ENCODE data around the gene SLC12A8.

Gene SLC12A8

GRCh38 chr3:125214738-125215137 lies 2.2 kb upstream of the SLC12A8 start:
- DNase-seq (ENCODE audit: low read depth) = no peak

GRCh38 chr3:125213946-125214542 lies 1.5 kb upstream of the SLC12A8 start:
- DNase-seq (ENCODE audit: low read depth) = no peak

- DNase-seq (ENCODE audit: low read depth) = no peak
Measured at GRCh38 chr3:125213364-125213755, 812 bp upstream of the SLC12A8 start.

- no peak for DNase-seq (ENCODE audit: low read depth)
Measured at GRCh38 chr3:125212091-125212508, 448 bp downstream of the SLC12A8 start.

- DNase-seq (ENCODE audit: low read depth) = no peak
Measured at GRCh38 chr3:125211523-125212090, 941 bp downstream of the SLC12A8 start.

GRCh38 chr3:125207949-125208568 lies 4.5 kb downstream of the SLC12A8 start:
- DNase-seq (ENCODE audit: low read depth) = no peak

GRCh38 chr3:125207507-125207906 lies 5.0 kb downstream of the SLC12A8 start:
- no peak for DNase-seq (ENCODE audit: low read depth)

- no peak for DNase-seq (ENCODE audit: low read depth)
Measured at GRCh38 chr3:125206934-125207333, 5.6 kb downstream of the SLC12A8 start.

GRCh38 chr3:125203731-125204130 lies 8.8 kb downstream of the SLC12A8 start:
- no peak for DNase-seq (ENCODE audit: low read depth)

GRCh38 chr3:125202197-125202596 lies 10.4 kb downstream of the SLC12A8 start:
- no peak for DNase-seq (ENCODE audit: low read depth)

GRCh38 chr3:125200731-125201139 lies 11.8 kb downstream of the SLC12A8 start:
- DNase-seq (ENCODE audit: low read depth) = no peak

- peak; percentile 23 for DNase-seq (ENCODE audit: low read depth)
Measured at GRCh38 chr3:125194849-125195601, 17.5 kb downstream of the SLC12A8 start.

- DNase-seq (ENCODE audit: low read depth) = no peak
Measured at GRCh38 chr3:125194061-125194848, 18.3 kb downstream of the SLC12A8 start.

- DNase-seq (ENCODE audit: low read depth) = no peak
Measured at GRCh38 chr3:125192190-125193035, 20.1 kb downstream of the SLC12A8 start.

- DNase-seq (ENCODE audit: low read depth) = no peak
Measured at GRCh38 chr3:125191730-125192129, 20.8 kb downstream of the SLC12A8 start.

- no peak for DNase-seq (ENCODE audit: low read depth)
Measured at GRCh38 chr3:125191256-125191655, 21.3 kb downstream of the SLC12A8 start.

GRCh38 chr3:125190786-125191185 lies 21.8 kb downstream of the SLC12A8 start:
- DNase-seq (ENCODE audit: low read depth) = no peak

GRCh38 chr3:125189378-125190165 lies 23.0 kb downstream of the SLC12A8 start:
- DNase-seq (ENCODE audit: low read depth) = no peak

- DNase-seq (ENCODE audit: low read depth) = no peak
Measured at GRCh38 chr3:125188955-125189354, 23.6 kb downstream of the SLC12A8 start.

- DNase-seq (ENCODE audit: low read depth) = no peak
Measured at GRCh38 chr3:125187599-125187910, 25.0 kb downstream of the SLC12A8 start.
